Choroid plexus epithelial cell (primary cell): ENCODE results near the gene TSPAN5.
A peak's percentile ranks its signal among the peaks of the same experiment; 100 is the strongest.

Experiments used
- DNase-seq: peaks from one replicate; pipeline ENCODE4 v3.0.0-alpha.2; 2010; ENCODE audit warnings: low read depth
- H3K4me3 ChIP-seq: 2 replicates; pipeline ENCODE4 v1.5.1; 2011; ENCODE audit warnings: low read depth, mild to moderate bottlenecking, control low read depth, low read length, moderate library complexity
- TF ChIP-seq, protein P1 (sequence below): conservative IDR thresholded peaks from 2 replicates; pipeline ENCODE4 v1.5.1; 2011; ENCODE audit warnings: low read depth, mild to moderate bottlenecking, control low read depth, inconsistent platforms, low read length, moderate library complexity

The TSPAN5 gene

GRCh38 chr4:98516042-98516440 is 142.4 kb downstream of the TSPAN5 start:
- H3K4me3 ChIP-seq, result no peak overlapping the region
- peak; percentile 86 for DNase-seq
- TF ChIP-seq, protein P1, sequence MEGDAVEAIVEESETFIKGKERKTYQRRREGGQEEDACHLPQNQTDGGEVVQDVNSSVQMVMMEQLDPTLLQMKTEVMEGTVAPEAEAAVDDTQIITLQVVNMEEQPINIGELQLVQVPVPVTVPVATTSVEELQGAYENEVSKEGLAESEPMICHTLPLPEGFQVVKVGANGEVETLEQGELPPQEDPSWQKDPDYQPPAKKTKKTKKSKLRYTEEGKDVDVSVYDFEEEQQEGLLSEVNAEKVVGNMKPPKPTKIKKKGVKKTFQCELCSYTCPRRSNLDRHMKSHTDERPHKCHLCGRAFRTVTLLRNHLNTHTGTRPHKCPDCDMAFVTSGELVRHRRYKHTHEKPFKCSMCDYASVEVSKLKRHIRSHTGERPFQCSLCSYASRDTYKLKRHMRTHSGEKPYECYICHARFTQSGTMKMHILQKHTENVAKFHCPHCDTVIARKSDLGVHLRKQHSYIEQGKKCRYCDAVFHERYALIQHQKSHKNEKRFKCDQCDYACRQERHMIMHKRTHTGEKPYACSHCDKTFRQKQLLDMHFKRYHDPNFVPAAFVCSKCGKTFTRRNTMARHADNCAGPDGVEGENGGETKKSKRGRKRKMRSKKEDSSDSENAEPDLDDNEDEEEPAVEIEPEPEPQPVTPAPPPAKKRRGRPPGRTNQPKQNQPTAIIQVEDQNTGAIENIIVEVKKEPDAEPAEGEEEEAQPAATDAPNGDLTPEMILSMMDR, result no peak

DNA sequence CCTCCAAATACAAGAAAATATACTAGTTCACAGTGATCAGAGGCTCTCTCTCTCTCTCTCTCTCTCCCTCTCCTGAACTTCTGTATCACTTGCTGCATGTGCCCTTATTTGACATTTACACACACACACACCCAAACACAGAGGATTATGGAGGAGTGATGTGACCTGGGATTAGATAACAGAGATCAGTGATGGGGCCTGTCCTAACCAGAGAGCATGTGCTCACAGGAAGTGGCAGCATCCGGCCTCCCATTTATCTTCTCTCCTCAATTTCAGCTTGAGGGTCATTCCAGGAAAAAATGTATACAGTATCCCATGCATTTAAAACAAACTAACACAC is 143.0 kb downstream of the TSPAN5 start:
- TF ChIP-seq, protein P1, result no peak

DNA sequence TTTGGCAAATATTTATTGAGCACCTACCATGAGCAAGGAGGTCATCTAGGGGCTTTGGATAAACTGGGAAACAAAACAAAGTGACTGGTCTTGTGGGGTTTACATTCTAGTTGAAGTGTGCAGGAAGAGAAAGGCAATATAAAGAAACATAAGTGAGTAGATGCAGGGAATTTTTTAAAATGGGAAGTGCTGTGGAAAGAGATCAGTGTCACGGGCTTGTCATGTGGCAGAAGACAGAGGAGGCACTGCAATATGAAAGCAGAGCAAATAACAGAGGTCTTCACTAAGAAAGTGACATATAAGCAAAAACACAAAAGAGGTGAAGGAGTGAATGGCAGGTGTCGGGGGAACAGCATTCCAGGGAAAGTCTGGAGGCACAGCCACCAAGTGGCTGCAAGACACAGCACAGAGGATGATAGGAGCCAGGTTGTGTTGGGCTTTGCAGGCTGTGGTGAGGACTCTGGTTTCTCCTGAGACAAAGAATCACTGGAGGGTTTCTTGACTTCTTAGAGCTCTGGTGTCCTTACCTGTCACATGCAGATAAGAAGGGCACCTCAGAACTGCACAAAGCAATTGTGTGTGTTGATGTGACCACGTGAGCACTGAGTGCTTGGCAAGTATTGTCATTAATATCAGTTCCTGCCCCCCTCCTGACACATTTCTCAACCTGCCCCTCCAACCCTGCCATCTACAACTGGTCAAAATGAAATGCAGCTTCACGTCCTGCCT is 143.5 kb downstream of the TSPAN5 start:
- TF ChIP-seq, protein P1, result no peak
- no peak overlapping the region for H3K4me3 ChIP-seq
- no peak for DNase-seq

More for the DNA sequence above, 143.0 kb downstream of the TSPAN5 start:
- no peak overlapping the region for H3K4me3 ChIP-seq
- no peak for DNase-seq

DNA sequence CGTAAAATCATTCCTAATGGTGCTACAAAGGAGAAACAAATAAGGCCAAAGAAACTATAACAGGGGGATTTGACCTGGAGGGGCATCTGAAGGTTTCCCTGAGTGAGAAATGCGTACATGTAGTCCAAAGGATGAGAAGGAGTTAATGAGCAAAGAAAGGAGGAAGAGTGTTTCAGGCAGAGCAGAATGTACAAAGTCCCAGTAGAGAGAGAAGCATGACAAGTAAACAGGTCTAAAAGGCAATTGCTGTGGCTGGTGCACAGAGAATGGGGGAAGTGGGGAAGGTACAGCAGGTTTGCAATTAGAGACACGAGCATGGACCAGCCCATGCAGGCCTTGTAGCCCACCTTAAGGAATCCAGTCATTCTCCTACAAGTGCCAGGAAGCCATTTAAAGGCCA is 145.5 kb downstream of the TSPAN5 start:
- TF ChIP-seq, protein P1, result no peak
- no peak overlapping the region for H3K4me3 ChIP-seq
- no peak for DNase-seq

DNA sequence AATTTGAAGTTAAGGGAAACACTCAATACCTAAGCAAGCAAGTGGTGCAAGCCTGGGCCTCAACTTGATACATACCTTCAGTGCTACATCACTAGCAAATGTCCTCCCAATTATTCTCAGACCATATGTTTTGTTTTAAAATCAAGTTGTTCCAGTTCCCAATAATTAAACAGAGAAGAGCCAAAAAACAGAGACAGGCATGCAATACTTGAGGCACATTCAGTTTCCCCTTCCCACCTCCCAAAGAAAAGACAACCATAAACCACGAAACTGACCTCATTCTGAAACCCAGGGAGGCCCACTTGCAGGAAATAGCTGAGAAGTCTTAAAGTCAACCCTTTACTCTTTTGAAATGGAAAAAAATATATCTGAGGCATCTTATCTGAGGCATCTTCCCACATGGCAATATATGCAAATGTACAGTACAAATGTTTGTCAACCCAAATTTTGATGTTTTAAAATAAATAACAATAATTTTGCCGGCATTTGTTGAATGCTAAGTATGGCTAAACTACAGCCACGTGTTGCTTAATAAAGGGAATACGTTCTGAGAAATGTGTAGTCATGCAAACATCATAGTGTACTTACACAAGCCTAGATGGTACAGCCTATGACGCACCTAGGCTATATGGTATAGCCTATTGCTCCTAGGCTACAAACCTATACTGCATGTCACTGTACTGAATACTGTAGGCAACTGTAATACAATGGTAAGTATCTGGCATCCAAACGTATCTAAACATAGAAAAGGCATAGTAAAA is 147.5 kb downstream of the TSPAN5 start:
- DNase-seq, result peak; percentile 94
- no peak overlapping the region for H3K4me3 ChIP-seq
- TF ChIP-seq, protein P1, result no peak

DNA sequence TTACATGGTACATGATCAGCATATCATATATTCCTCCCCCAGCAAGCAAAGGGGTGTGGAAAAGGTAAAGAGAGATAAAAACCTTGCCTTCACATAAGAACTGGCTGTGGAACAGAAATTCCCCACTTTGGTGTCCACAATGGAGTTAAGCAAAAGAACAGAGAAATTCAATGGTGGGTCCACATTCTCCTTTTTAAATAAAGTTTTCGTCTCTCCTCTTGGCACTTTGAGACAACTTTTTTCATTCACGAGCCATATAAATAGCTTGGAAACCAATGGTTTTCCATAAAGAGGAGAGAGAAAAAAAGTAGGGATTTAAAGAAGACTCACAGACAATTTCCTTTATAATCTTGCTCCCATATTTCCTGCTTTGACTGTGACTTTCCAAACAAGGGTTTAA is 148.1 kb downstream of the TSPAN5 start:
- DNase-seq, result no peak
- H3K4me3 ChIP-seq, result no peak overlapping the region
- TF ChIP-seq, protein P1, result no peak
